AG04450 (cell line): Measurements from ENCODE around the gene SHANK1. TPM values are rescaled to one million over a fixed set of nuclear protein-coding genes. Genes with fewer than 3 reads are reported as not detected.

Experiments
- CTCF ChIA-PET: fragments of 300-600, 350-600 bp; formaldehyde crosslinking; extraction: SDS; loops from one replicate; lab custom pipeline; 2022; ENCODE audit warnings: antibody characterized with exemption, inconsistent platforms; lab: Charles Lee
- POLR2A ChIA-PET: fragments of 350-600 bp; formaldehyde crosslinking; extraction: SDS; loops from one replicate; lab custom pipeline; 2021; ENCODE audit warnings: antibody characterized with exemption, inconsistent platforms; lab: Yijun Ruan, JAX
- DNase-seq: peaks from one replicate; pipeline ENCODE4 v3.0.0-alpha.2; 2011; ENCODE audit warnings: low read depth, low spot score
- H3K27ac ChIP-seq: one replicate; pipeline ENCODE4 v1.5.1; 2012; ENCODE audit warnings: low read depth, low read length, control low read depth
- H3K27me3 ChIP-seq: one replicate; pipeline ENCODE4 v1.6.0; 2012; ENCODE audit warnings: low read length; ENCODE audit not compliant: control insufficient read depth, insufficient read depth
- H3K4me3 ChIP-seq: 2 replicates; pipeline ENCODE4 v1.5.1; 2011; ENCODE audit warnings: mild to moderate bottlenecking, low read depth, low read length, control low read depth
- H3K9me3 ChIP-seq: 2 replicates; pipeline ENCODE4 v1.5.1; 2012; ENCODE audit warnings: low read length; ENCODE audit not compliant: control insufficient read depth, insufficient read depth
- CTCF ChIP-seq: IDR thresholded peaks from 2 replicates; pipeline ENCODE4 v1.5.1; 2011; ENCODE audit warnings: low read depth, low read length, control low read depth, inconsistent platforms
- polyA plus RNA-seq: library from polyadenylated mRNA; depleted of rRNA; stranded (reverse); fragments of >200 nt; gene quantifications from 2 replicates; pipeline ENCODE4 v1.2.3, GENCODE V29; 2011

Gene SHANK1
- polyA plus RNA-seq, 1 experiment = 2.4 TPM

DNA sequence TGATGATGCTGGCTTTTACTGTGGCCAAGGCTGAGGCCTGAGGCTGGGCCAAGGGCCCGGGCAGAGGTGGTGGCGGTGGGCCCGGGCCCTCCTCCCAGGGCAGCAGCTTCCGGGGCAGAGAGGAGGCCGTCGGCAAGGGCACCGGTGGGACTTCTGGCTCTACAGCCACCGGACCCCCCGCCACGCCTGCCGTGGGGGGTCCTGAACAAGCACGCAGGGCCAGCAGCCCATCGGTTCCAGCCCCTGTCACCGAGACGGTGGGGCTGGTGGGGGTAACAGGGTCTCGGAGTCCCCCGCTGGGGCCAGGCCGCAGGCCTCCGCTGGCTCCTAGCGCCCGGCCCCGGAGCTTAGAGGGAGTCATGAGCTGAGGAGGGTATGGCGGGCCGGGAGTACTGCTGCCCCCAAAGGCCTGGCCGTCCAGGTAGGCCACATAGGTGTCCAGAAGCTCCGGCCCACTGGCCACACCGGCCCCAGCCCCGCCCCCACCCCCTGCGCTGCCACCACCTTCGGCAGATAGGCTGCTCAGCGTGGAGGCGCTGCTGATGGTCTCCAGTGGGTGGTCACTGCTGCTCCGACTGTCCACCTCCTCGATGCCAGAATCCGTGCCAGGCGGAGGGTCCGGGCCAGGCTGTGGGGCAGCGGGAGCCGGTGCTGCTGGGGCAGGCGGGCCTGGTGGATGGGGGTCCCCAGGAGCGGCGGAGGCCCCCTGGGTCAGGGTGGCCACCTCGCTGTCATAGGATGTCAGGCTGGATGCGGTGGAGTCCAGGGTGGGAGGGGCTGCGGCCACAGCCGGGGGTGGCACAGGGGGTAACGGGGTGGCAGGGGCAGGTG is 53.0 kb downstream of the SHANK1 start:
- no peak for TF ChIP-seq CTCF
- CTCF ChIA-PET = interaction anchor here (0.7 kb wide), 1 partner anchor 117 kb away, joined by 3 read pairs; no protein-coding TSS in a partner anchor

GRCh38 chr19:50664204-50664603 is 55.4 kb downstream of the SHANK1 start:
- ChIA-PET CTCF (interaction anchor here (1.6 kb wide), 1 partner anchor 120 kb away, joined by 4 read pairs; no protein-coding TSS in a partner anchor), POLR2A (no interaction called here)
- peaks cover 30% of the 10 kb centered on the region for H3K27me3 ChIP-seq
- no peak overlapping the region for H3K4me3 ChIP-seq
- no peak overlapping the region for H3K27ac ChIP-seq
- peaks cover 7% of the 10 kb centered on the region for H3K9me3 ChIP-seq
- no peak for DNase-seq
- no peak for TF ChIP-seq CTCF

More for the DNA sequence above, 53.0 kb downstream of the SHANK1 start:
- H3K27ac ChIP-seq = no peak overlapping the region
- no peak for DNase-seq
- peaks cover 7% of the 10 kb centered on the region for H3K9me3 ChIP-seq
- H3K4me3 ChIP-seq = no peak overlapping the region
- H3K27me3 ChIP-seq = peaks cover 33% of the 10 kb centered on the region
- POLR2A ChIA-PET = no interaction called here

DNA sequence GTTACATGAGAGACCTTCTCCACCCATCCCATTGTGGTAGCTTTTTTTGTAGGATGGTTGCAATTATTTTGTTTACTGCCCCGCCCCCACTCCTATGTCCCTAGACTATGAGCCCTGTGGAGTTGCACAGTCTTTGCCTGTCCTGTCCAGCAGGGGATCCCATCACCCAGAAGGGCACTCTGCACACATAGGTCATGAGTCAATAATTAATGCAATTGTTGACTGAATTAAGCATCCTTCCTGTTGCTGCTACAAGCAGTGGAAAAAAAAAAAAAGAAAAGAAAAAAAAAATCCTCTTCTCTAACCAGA is 56.2 kb downstream of the SHANK1 start:
- H3K27me3 ChIP-seq = peaks cover 26% of the 10 kb centered on the region
- DNase-seq = no peak
- H3K9me3 ChIP-seq = peaks cover 11% of the 10 kb centered on the region
- no peak overlapping the region for H3K27ac ChIP-seq
- TF ChIP-seq CTCF = 0 out of 2 replicates have a peak, but pooled peaks have one; percentile 6
- H3K4me3 ChIP-seq = no peak overlapping the region
- ChIA-PET CTCF (no interaction called here), POLR2A (no interaction called here)

DNA sequence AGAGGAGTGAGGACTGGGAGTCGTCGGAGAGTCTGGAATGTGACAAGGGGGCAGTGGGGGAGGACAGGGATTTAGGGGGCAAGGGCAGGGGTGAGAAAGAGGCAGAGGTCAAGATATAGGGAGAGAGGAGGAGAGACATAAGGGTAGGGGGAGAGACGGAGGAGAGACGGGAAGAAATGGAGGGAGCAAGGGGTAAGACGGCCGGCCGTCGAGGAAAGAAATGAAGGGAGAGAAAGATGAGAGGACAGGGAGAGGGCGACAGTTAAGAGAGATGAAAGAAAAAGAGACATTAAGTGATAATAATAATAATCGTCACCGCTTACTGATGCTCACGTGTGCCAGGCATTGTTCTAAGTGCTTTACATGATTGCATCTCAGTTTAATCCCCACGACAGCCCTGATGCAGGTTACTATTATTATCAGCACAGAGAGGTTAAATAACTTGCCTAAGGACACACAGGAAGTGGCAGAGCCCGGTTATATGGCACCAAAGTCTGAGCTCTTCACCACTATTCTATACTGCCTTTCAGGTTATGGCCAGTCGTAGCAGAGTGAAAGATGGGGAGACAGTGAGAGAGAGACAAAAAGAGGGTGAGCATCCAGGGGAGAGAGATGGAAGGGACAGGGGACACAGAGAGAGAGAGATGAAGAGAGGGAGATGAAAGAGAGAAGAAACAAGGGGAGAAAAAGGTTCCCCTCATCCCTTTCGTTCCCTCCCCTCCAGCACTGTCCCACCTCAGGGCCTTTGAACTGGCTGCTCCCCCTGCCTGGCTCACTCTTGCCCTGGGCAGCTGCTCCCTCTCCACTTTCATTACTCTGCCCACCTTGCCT is 56.7 kb downstream of the SHANK1 start:
- no peak for TF ChIP-seq CTCF
- peaks cover 26% of the 10 kb centered on the region for H3K27me3 ChIP-seq
- H3K27ac ChIP-seq = no peak overlapping the region
- no peak overlapping the region for H3K4me3 ChIP-seq
- ChIA-PET CTCF (no interaction called here), POLR2A (no interaction called here)
- H3K9me3 ChIP-seq = peaks cover 15% of the 10 kb centered on the region
- no peak for DNase-seq
